Right lobe of liver (tissue), 4 donors: ENCODE measurements around the gene METTL8.

Experiments used
- POLR2A ChIP-seq: fragments of 450-650 bp; IDR thresholded peaks from one replicate; pipeline ENCODE4 v1.6.1; 2017; ENCODE audit warnings: antibody characterized with exemption, mild to moderate bottlenecking
- TF ChIP-seq, protein P1 (sequence below), 4 donors: fragments of 200-600 bp in 3 of 4; fragments of 450-650 bp in 1 of 4; IDR thresholded peaks; one replicate each; pipeline versions ENCODE4 v1.5.1 to v1.8.0; 2016 to 2022; ENCODE audit warnings: antibody characterized with exemption in 4 of 4, mild to moderate bottlenecking in 2 of 4
- donor health status: DM: no; HTN: no; CAD: no.
- donor health status: DM: no; HTN: no; CAD: no.
- donor health status: DM: no; HTN: yes; CAD: no.

DNA sequence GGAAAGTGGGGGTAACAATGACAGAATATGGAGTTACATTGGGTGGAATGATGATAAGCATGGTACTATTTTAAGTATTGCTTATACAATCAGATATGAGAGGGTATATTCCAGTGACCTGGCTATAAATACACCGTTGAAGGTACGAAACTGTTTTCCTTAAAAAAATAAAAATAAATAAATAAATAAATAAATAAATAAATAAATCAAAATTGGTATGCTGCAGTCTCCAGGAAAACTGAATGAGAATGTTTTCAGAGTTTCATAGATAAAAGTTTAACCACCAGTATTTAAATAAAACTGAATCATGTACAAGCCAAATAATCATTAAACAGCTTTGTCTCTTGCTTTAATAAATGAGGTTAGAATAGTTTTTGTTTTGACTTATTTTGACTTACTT lies 71.4 kb downstream of the METTL8 start:
- no peak for TF ChIP-seq POLR2A
- TF ChIP-seq, protein P1, sequence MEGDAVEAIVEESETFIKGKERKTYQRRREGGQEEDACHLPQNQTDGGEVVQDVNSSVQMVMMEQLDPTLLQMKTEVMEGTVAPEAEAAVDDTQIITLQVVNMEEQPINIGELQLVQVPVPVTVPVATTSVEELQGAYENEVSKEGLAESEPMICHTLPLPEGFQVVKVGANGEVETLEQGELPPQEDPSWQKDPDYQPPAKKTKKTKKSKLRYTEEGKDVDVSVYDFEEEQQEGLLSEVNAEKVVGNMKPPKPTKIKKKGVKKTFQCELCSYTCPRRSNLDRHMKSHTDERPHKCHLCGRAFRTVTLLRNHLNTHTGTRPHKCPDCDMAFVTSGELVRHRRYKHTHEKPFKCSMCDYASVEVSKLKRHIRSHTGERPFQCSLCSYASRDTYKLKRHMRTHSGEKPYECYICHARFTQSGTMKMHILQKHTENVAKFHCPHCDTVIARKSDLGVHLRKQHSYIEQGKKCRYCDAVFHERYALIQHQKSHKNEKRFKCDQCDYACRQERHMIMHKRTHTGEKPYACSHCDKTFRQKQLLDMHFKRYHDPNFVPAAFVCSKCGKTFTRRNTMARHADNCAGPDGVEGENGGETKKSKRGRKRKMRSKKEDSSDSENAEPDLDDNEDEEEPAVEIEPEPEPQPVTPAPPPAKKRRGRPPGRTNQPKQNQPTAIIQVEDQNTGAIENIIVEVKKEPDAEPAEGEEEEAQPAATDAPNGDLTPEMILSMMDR (IDR thresholded peaks at IDR 0.05) = no peak
